T-helper 2 cell treated with Interferon-gamma antibody and Interleukin-4, amounts not matched to agents 100 ng/mL and 5 ng/mL, for 36 hours (primary cell): ENCODE data around the gene CTPS2. TPM values are rescaled to one million over a fixed set of nuclear protein-coding genes. Genes with fewer than 3 reads are reported as not detected.

Source experiments
- intact Hi-C: fragments of 100-400 bp; cut with micrococcal nuclease; formaldehyde crosslinking; loops from one replicate; pipeline ENCODE4 v1.15.1; 2023
- total RNA-seq: library from RNA; stranded (reverse); gene quantifications from 2 replicates; pipeline ENCODE4 v1.2.3, GENCODE V29; 2022

The CTPS2 gene
- total RNA-seq, 1 donor from 2014 or later: 5.0 TPM

GRCh38 chrX:16714504-16714903, 2.0 kb upstream of the CTPS2 start:
- intact Hi-C loops: loop anchor here (10.0 kb wide), 2 partner anchors 1040 to 1380 kb away; partner anchors contain the start of gene PIGA

GRCh38 chrX:16711893-16712547, 449 bp downstream of the CTPS2 start:
- intact Hi-C loops: loop anchor here (10.0 kb wide), 2 partner anchors 1037 to 1377 kb away; partner anchors contain the start of gene PIGA

- intact Hi-C loops: loop anchor here (10.0 kb wide), 2 partner anchors 1037 to 1377 kb away; partner anchors contain the start of gene PIGA
Measured at GRCh38 chrX:16711219-16711811, 1.2 kb downstream of the CTPS2 start.

DNA sequence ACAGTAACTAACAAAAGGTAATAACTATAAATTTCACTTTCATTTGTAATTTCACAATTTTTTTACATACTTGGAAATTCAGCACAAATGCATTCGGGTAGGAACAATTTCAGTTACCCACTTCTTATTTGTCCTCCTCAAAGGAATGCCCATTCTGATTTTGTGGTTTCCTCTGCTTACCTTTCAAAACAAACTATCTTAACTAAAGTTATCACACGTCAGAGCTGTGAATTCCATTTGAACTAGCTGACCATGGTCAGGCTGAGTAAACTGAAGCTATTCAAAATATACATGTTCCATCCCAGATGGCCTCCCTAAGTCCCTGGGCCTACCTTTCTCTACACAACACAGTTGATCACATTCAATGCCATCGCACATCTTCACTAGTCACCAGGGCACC, 4.5 kb downstream of the CTPS2 start:
- intact Hi-C loops: no loop called here

- intact Hi-C loops: no loop called here
Measured at GRCh38 chrX:16705370-16705769, 7.1 kb downstream of the CTPS2 start.

DNA sequence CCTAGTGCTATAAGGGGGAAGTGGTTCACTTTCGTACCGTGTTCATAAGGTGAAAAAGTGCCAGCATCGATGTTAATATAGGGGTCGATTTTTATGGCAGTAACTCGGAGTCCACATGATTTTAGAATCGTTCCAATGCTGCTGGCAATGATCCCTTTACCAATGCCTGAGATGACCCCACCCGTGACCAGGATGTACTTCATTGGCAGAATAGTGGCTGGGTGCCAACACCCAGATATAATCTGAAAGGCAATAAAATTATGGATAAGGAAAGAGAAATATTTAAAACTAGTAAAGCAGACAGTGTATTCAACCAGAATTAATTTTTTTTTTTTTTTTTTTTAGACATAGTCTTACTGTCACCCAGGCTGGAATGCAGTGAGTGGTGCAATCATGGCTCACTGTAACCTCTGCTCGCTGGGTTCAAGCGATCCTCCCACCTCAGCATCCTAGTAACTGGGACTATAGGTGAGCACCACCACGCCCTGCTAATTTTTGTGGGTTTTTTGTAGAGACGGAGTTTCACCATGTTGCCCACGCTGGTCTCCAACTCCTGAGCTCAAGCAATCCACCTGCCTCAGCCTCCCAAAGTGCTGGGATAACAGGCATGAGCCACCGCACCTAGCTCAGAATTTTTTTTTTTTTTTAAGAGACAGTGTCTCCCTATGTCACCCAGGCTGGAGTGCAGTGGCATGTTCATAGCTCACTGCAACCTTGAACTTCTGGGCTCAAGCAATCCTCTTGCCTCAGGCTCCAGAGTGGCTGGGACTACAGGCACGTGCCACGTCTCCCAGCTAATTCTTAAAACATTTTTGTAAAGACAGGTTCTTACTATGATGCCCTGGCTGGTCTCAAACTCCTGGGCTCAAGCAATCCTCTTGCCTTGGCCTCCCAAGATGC, 9.5 kb downstream of the CTPS2 start:
- intact Hi-C loops: no loop called here

DNA sequence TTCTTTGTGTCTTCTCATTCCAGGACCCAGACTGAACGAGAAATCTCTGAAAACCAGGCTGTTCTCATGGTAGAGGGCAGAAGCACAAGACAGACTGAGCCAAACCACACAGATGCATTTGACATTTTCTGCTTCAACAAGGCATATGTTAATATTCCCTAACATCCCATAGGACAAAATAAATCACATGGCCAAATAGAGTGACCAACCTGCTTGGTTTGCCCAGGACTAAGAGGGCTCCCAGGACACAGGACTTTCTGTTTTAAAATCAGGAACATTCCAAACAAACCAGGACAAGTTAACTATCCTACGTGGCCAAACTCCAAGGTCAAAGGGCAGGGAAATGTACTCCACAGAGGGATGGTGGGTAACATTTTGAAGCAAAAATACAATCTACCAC, 11.7 kb downstream of the CTPS2 start:
- intact Hi-C loops: no loop called here

DNA sequence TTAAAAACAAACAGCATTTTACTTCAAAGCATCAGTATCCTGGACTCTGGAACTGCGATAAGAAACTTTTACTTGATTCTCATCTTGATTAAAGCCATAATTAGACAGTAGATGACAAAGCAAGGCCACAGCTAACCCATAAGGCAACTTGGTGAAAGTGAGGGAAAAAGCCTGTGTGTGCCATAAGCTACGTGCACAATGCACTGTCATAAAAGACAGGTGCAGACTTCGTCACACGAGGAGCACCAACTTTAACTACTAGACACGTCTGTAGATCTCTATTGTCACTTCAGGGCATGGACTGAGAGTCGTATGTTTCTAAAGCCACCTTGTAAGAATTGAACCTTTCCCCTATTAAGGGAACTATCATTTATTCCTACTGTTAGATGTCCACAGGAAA, 13.1 kb downstream of the CTPS2 start:
- intact Hi-C loops: loop anchor here (5.0 to 10.0 kb wide), 2 partner anchors 577 to 1205 kb away; partner anchors contain the start of genes GRPR and PIR

DNA sequence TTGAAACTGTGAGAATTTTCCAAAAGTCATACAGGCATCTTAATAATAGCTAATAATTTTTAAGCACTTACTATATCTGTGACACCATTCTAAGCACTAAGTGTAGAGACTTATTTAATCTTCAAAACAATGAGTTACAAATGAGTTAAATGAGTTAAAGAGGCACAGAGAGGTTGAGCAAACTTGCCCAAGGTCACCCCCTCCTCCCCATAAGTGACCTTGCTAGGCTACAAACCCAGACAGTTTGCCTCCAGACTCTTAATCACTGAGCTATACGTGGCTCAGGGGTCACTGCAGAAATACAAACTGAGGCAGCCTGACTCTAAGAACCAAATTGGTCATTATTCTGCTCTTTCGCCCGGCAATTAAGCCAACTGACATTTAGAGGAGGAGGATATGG, 15.5 kb downstream of the CTPS2 start:
- intact Hi-C loops: loop anchor here (5.0 to 10.0 kb wide), 2 partner anchors 575 to 1202 kb away; partner anchors contain the start of genes GRPR and PIR

GRCh38 chrX:16695079-16695676, 17.3 kb downstream of the CTPS2 start:
- intact Hi-C loops: loop anchor here (1.0 to 10.0 kb wide), 3 partner anchors 259 to 1200 kb away; partner anchors contain the start of genes GRPR and PIR

DNA sequence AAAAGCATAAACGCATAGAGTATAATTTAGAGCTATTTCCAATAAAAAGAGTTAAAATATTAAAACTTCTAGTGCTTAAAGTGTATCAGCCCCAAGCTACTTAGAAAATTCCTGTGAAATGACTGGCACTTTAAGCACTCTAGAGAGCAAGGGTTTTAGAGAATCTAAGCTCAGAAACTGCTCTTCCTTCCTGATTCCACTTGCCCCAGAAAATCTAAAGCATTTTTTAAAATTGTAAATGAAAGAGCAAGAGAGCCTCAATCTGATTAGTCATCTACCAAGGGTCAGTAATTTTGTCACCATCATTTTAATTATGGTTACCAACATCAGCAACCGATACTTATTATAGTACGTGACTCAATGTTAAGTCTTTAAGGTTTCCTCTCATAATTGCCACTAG, 25.0 kb downstream of the CTPS2 start:
- intact Hi-C loops: no loop called here

DNA sequence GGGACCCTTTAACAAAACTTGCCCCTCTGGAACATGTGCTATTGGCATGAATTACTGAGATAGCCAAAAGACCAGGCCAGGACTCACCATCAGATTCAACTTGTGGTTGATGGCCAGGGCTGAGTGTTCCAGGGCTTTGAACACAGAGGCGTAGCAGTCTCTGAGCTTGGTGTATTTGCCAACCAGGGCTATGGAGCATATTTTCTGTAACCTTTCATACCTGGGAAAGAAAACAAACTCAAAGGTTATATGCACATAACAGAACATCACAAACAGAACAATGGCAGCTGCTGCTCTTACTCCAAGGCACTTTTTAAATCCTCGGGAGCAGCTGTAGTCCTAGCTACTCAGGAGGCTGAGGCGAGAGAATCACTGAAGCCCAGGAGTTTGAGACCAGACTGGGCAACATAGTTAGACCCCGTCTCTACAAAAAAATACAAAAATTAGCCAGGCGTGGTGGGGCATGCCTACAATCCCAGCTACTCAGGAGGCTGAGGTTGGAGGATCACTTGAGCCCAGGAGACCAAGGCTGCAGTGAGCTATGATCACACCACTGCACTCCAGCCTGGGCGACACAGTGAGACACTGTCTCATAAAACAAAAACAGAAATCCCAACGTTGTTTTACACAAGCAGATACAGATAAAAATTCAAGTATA, 29.3 kb downstream of the CTPS2 start:
- intact Hi-C loops: no loop called here

DNA sequence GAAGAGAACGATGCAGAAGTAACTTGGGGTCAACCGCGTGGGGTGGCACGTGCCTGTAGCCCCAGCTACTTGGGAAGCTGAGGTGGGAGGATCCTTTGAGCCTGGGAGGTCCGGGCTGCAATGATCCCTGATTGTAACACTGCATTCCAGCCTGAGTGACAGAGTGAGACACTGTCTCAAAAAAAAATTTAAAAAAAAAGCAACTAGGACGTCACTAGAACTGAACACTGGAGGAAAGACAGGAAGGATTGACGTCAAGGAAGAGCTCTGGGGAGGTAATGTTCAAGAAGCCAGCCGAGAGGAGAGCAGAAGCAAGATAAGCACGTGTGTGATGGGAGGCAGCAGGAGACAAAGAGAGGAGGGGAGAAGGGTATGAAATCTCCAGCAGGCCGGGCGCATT, 33.8 kb downstream of the CTPS2 start:
- intact Hi-C loops: no loop called here

GRCh38 chrX:16671005-16671404, 41.5 kb downstream of the CTPS2 start:
- intact Hi-C loops: loop anchor here (1.0 to 5.0 kb wide), 2 partner anchors 235 to 549 kb away; partner anchors contain the start of gene GRPR

DNA sequence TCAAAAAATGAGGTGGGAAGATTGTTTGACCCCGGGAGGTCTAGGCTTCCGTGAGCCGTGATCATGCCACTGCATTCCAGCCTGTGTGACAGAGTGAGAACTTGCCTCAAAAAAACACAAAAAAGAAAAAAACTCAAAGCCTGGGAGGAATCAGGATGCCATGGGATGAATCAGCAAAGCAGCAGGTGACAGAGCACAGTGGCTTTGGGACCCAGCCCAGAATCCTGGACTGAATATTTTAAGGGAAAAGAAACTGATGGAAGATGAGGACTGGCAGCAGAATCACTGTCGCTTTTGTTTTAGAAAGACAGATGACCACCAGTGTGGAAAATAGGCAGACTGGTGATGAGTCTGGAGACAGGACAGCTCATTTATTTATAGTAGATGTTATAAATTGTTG, 45.9 kb downstream of the CTPS2 start:
- intact Hi-C loops: no loop called here

GRCh38 chrX:16665089-16665488, 47.4 kb downstream of the CTPS2 start:
- intact Hi-C loops: no loop called here

DNA sequence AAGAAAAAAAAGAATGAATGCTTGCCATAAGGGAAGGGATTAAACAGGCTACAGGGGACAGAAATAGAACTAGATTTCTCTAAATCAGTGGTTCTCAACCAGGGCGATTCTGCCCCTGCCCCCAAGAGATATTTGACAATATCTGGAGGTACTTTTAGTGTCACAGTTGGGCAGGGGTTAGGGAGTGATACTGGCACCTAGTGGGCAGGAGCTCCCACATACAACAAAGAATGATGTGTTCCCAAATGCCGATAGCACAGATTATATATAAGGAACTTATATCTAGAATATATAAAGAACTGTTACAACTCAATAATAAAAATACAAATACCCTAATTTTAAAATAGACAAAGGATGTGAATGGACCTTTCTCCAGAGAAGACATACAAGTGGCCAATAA, 47.8 kb downstream of the CTPS2 start:
- intact Hi-C loops: no loop called here

DNA sequence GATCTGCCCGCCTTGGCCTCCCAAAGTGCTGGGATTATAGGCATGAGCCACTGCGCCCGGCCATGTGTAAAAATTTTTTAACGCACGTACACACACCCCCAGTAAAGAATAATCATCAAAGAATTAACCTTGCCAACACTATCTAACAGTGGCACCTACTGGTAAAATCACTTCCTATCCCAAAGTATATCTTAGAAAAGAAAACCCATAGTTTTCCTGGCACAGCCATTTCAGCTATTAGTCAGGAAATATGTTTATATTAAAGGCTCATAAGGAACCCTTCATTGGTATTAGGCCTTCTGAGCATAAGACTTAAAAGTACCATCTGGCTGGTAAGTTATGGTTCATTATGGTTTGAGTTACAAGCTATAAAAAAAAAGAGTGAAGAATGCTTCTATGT, 48.4 kb downstream of the CTPS2 start:
- intact Hi-C loops: no loop called here

DNA sequence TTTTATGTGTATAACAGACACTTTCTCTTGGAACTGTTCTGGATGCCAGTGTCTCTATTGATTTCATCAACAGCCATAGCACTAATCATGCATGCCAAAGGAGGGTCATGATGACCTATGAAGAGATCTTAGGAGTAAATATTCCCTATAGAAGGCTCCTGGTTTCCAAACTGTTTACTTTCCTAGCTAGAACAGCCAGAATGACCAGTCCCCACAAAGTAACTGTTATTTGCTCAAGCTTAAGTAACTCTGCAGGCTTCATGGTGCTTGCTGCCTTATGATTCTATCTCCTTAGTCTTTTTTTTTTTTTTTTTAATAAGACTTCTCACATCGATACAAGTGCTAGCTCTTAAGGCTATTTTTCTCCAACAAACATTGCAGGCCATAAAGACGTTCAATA, 50.1 kb downstream of the CTPS2 start:
- intact Hi-C loops: no loop called here

DNA sequence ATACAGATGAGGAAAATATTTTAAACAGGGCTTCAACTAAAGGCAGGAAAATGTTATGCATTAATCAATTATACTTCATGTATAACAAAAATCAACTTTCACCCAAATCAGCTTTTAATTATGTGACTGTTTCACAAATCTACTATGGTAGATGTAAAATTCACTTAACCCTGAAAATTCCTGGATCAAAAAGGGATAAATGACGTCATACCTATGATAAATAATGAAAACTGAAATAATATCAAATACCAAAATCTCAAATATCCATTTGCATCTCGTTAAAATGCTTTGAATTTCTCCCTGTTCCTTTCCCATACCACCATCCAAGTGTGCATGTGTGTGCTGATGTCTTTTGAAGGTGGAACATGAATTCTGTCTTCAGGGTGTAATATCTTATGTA, 51.0 kb downstream of the CTPS2 start:
- intact Hi-C loops: no loop called here

GRCh38 chrX:16659321-16659720, 53.1 kb downstream of the CTPS2 start:
- intact Hi-C loops: no loop called here
